Hepatocyte (in vitro differentiated cells): Measurements from ENCODE around the gene MARF1. TPM values are rescaled to one million over a fixed set of nuclear protein-coding genes. Genes with fewer than 3 reads are reported as not detected.

Experiments used
- DNase-seq: peaks from one replicate; pipeline ENCODE4 v3.0.0-alpha.2; 2016; ENCODE audit warnings: low spot score
- H2AFZ ChIP-seq: fragments of 200-600 bp; sonication (generic); 2 replicates; pipeline ENCODE4 v1.6.0; 2016; ENCODE audit warnings: antibody characterized with exemption, mild to moderate bottlenecking
- H3K27ac ChIP-seq: fragments of 200-600 bp; sonication (generic); 2 replicates; pipeline ENCODE4 v1.5.1; 2016; ENCODE audit warnings: mild to moderate bottlenecking
- H3K27me3 ChIP-seq: fragments of 200-600 bp; sonication (generic); 2 replicates; pipeline ENCODE4 v1.6.1; 2016
- H3K36me3 ChIP-seq: fragments of 200-600 bp; sonication (generic); replicated peaks from 2 replicates; pipeline ENCODE4 v1.5.1; 2016; ENCODE audit warnings: low read depth; ENCODE audit not compliant: insufficient read depth
- H3K4me1 ChIP-seq: fragments of 200-600 bp; sonication (generic); 2 replicates; pipeline ENCODE4 v1.5.1; 2016; ENCODE audit warnings: mild to moderate bottlenecking, moderate library complexity; ENCODE audit not compliant: insufficient read depth
- H3K4me2 ChIP-seq: fragments of 200-600 bp; sonication (generic); 2 replicates; pipeline ENCODE4 v1.6.0; 2016
- H3K4me3 ChIP-seq: fragments of 200-600 bp; sonication (generic); 2 replicates; pipeline ENCODE4 v1.5.1; 2016; ENCODE audit warnings: mild to moderate bottlenecking
- H3K79me2 ChIP-seq: fragments of 200-600 bp; sonication (generic); 2 replicates; pipeline ENCODE4 v1.6.0; 2017; ENCODE audit warnings: mild to moderate bottlenecking
- H3K9me2 ChIP-seq: fragments of 200-600 bp; sonication (generic); replicated peaks from 2 replicates; pipeline ENCODE4 v1.6.0; 2017; ENCODE audit warnings: mild to moderate bottlenecking; ENCODE audit not compliant: insufficient read depth
- H3K9me3 ChIP-seq: fragments of 200-600 bp; sonication (generic); 2 replicates; pipeline ENCODE4 v1.5.1; 2016; ENCODE audit warnings: low read depth, mild to moderate bottlenecking
- H4K20me1 ChIP-seq: fragments of 200-600 bp; sonication (generic); 2 replicates; pipeline ENCODE4 v1.6.0; 2016; ENCODE audit warnings: mild to moderate bottlenecking; ENCODE audit not compliant: insufficient read depth, poor library complexity, severe bottlenecking
- EZH2 ChIP-seq: fragments of 200-600 bp; sonication (generic); IDR thresholded peaks from 2 replicates; pipeline ENCODE4 v1.6.1; 2016; ENCODE audit warnings: antibody characterized with exemption, mild to moderate bottlenecking, borderline replicate concordance
- EZH2phosphoT487 ChIP-seq: fragments of 200-600 bp; sonication (generic); IDR thresholded peaks from one replicate; pipeline ENCODE4 v1.6.1; 2018; ENCODE audit warnings: antibody characterized with exemption, mild to moderate bottlenecking, low read depth, moderate library complexity; ENCODE audit not compliant: unreplicated experiment, severe bottlenecking
- WGBS: methylation state at CpG from one replicate; pipeline ENCODE4 v1.1.6; 2016; ENCODE audit warnings: low lambda C conversion rate; ENCODE audit errors: missing lambda C conversion rate; 5-methylcytosine and 5-hydroxymethylcytosine counted together
- polyA plus RNA-seq: library from polyadenylated mRNA; unstranded; fragments of >200 nt; fragmentation: Nextera tagmentation; extraction: Ambion mirVana; gene quantifications from 2 replicates; pipeline ENCODE4 v1.2.1, GENCODE V29; 2016
- total RNA-seq: library from RNA; depleted of rRNA; stranded (reverse); fragments of >200 nt; gene quantifications from 2 replicates; pipeline ENCODE4 v1.2.3, GENCODE V29; 2014
- TF ChIP-seq, protein P1 (sequence below): fragments of 200-600 bp; sonication (generic); IDR thresholded peaks from 2 replicates; pipeline ENCODE4 v1.5.1; 2016; ENCODE audit warnings: antibody characterized with exemption, mild to moderate bottlenecking; ENCODE audit not compliant: poor library complexity

The MARF1 gene
- total and polyA plus RNA-seq, 2 experiments from 2014 or later = 7.0 to 15.5 TPM

DNA sequence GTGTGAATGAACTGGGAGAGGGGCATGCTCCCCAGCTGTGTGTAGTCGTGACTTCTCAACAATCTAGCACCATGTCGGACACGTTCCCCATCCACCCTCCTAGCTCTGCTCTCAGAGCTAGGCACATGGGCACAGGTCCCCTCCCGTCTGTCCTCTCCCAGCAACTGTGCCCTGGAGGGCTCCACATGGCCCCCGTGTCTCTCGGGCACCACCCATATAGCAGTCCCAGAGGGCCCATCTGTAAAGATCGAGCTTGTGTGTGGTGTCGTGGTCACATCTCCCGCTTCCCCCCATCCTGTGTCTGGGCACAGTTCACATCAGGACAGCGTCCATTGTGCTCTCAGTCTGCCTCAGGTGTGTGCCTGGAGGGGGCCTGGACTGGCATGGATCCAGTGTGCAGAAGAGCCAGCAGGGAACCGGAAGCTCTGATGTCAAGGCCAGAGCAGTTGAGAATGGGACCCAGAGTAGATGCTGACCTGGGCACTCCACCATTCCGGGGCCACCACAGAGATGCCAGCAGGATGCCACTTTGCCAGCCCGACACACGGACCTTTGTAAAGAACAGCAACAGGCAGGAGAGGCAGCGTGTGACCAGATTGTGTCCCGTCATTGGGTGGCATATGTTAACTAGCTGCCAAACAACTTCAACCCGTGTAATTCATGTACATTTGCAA, 55.7 kb downstream of the MARF1 start:
- Histone ChIP-seq H3K27me3 (no peaks in the 10 kb centered on the region), H3K4me1 (peaks cover 5% of the 10 kb centered on the region), H2AFZ (no peak overlapping the region), H4K20me1 (no peaks in the 10 kb centered on the region), H3K9me3 (no peaks in the 10 kb centered on the region), H3K4me3 (no peak overlapping the region), H3K79me2 (no peaks in the 10 kb centered on the region), H3K36me3 (no peaks in the 10 kb centered on the region), H3K9me2 (no peaks in the 10 kb centered on the region), H3K4me2 (no peak overlapping the region), H3K27ac (no peak overlapping the region)
- TF ChIP-seq EZH2 (no peak), EZH2phosphoT487 (no peak)
- TF ChIP-seq, protein P1, sequence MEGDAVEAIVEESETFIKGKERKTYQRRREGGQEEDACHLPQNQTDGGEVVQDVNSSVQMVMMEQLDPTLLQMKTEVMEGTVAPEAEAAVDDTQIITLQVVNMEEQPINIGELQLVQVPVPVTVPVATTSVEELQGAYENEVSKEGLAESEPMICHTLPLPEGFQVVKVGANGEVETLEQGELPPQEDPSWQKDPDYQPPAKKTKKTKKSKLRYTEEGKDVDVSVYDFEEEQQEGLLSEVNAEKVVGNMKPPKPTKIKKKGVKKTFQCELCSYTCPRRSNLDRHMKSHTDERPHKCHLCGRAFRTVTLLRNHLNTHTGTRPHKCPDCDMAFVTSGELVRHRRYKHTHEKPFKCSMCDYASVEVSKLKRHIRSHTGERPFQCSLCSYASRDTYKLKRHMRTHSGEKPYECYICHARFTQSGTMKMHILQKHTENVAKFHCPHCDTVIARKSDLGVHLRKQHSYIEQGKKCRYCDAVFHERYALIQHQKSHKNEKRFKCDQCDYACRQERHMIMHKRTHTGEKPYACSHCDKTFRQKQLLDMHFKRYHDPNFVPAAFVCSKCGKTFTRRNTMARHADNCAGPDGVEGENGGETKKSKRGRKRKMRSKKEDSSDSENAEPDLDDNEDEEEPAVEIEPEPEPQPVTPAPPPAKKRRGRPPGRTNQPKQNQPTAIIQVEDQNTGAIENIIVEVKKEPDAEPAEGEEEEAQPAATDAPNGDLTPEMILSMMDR = no peak
- DNase-seq = no peak
- 98% methylated on average over 17 of the region's 17 CpGs for WGBS

DNA sequence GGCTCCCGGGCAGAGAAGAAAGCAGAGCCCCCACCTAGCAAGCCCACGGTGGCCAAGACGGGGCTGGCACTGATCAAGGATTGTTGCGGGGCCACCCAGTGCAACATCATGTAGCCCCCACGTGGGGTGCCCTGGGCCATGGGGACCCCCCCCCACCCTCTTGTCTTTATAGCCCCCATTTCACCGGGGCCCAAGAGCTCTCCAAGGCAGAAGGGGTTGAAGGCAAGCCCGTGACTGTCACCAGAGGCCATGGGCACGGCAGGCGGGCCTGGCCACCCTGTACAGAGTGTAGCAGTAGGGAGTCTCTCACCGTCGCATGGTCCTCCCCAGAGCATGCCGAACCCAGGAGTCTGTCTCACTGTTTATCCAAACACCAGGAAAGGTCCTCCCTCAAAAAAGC, 56.2 kb downstream of the MARF1 start:
- H2AFZ ChIP-seq = no peak overlapping the region
- no peaks in the 10 kb centered on the region for H3K9me2 ChIP-seq
- H3K27me3 ChIP-seq = no peaks in the 10 kb centered on the region
- H3K9me3 ChIP-seq = no peaks in the 10 kb centered on the region
- H3K4me1 ChIP-seq = peaks cover 5% of the 10 kb centered on the region
- H3K4me2 ChIP-seq = no peak overlapping the region
- 94% methylated on average over 8 of the region's 12 CpGs for WGBS
- no peak for TF ChIP-seq EZH2
- TF ChIP-seq, protein P1 = no peak
- no peak for DNase-seq
- no peaks in the 10 kb centered on the region for H3K79me2 ChIP-seq
- no peak overlapping the region for H3K27ac ChIP-seq
- H3K36me3 ChIP-seq = no peaks in the 10 kb centered on the region
- H4K20me1 ChIP-seq = no peaks in the 10 kb centered on the region
- no peak overlapping the region for H3K4me3 ChIP-seq

DNA sequence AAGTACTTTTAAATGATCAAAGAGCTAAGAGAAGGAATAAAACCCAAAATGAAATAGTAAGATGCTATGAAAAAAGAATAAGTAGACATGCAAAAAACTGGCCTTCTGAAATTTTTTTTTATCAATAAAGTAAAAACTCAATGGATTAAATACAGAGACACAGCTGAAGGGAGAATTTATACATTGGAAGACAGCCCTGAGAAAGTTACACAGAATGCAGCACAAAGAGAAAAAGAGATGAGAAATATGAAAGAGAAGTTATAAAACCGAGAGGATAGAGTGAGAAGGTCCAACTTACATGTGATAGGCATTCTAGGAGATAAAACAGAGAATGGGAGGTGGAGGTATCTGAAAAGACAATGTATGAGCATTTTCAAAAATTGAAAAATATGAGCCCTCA, 57.0 kb downstream of the MARF1 start:
- WGBS = 89% methylated on average over 1 of the region's 1 CpG
- H3K36me3 ChIP-seq = no peaks in the 10 kb centered on the region
- H3K9me3 ChIP-seq = no peaks in the 10 kb centered on the region
- H3K4me1 ChIP-seq = peaks cover 5% of the 10 kb centered on the region
- DNase-seq = no peak
- no peak overlapping the region for H3K4me2 ChIP-seq
- H3K79me2 ChIP-seq = no peaks in the 10 kb centered on the region
- no peak overlapping the region for H3K4me3 ChIP-seq
- no peaks in the 10 kb centered on the region for H3K27me3 ChIP-seq
- H3K9me2 ChIP-seq = no peaks in the 10 kb centered on the region
- H4K20me1 ChIP-seq = no peaks in the 10 kb centered on the region
- TF ChIP-seq EZH2phosphoT487 = no peak
- TF ChIP-seq, protein P1 = no peak
- TF ChIP-seq EZH2 = no peak
- no peak overlapping the region for H3K27ac ChIP-seq
- no peak overlapping the region for H2AFZ ChIP-seq

DNA sequence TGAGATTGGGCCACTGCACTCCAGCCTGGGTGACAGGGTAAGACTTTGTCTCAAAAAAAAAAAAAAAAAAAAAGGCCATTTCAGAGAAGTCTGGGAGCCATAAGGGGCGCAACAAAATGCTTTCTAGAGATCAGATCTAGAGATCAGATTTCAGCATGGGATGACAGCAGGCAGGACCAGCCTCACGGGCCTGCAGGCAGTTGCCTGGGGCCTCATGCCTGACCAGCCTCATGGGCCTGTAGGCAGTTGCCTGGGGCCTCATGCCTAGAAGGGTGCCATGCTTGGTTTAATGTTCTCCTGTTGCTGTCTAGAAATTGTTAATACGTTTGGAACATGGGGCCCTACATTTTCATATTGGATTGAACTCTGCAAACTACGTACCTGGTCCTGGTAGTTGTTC, 59.4 kb downstream of the MARF1 start:
- Histone ChIP-seq H3K36me3 (no peaks in the 10 kb centered on the region), H3K27ac (no peak overlapping the region), H2AFZ (no peak overlapping the region), H3K9me3 (no peaks in the 10 kb centered on the region), H3K4me2 (no peak overlapping the region), H4K20me1 (no peaks in the 10 kb centered on the region), H3K9me2 (no peaks in the 10 kb centered on the region), H3K4me3 (no peak overlapping the region), H3K27me3 (no peaks in the 10 kb centered on the region), H3K79me2 (no peaks in the 10 kb centered on the region), H3K4me1 (no peaks in the 10 kb centered on the region)
- DNase-seq = no peak
- no peak for TF ChIP-seq EZH2phosphoT487
- TF ChIP-seq, protein P1 = no peak
- TF ChIP-seq EZH2 = no peak
- 87% methylated on average over 4 of the region's 4 CpGs for WGBS
